CD4-positive, alpha-beta T cell treated with Interleukin-4 for 1 hour (primary cell): Measurements from ENCODE around the gene MMP10.
A peak's percentile ranks its signal among the peaks of the same experiment; 100 is the strongest.
"Not testable (repeated sequence)": the region's sequence is repeated elsewhere in the genome, so short reads cannot be mapped to it uniquely, and the experiment has no call there.

Experiments used
- DNase-seq, 2 donors: peaks; one replicate each; pipeline ENCODE4 v3.0.0-alpha.2; 2020 to 2022

MMP10 gene

GRCh38 chr11:102783016-102783415 is 2.6 kb upstream of the MMP10 start:
- no peak for DNase-seq

GRCh38 chr11:102781676-102782075 is 1.2 kb upstream of the MMP10 start:
- no peak for DNase-seq

- DNase-seq, result no peak
These were observed 4.0 kb downstream of the MMP10 start for GRCh38 chr11:102776454-102776853.

- DNase-seq, result no peak
These were observed 7.0 kb downstream of the MMP10 start for GRCh38 chr11:102773386-102773785.

- DNase-seq, result no peak
These were observed 9.1 kb downstream of the MMP10 start for GRCh38 chr11:102771351-102771750.

GRCh38 chr11:102770191-102770590 is 10.2 kb downstream of the MMP10 start:
- no peak for DNase-seq

- no peak for DNase-seq
These were observed 12.6 kb downstream of the MMP10 start for GRCh38 chr11:102767800-102768199.

GRCh38 chr11:102763440-102763839 is 17.0 kb downstream of the MMP10 start:
- no peak for DNase-seq

- no peak for DNase-seq
These were observed 18.1 kb downstream of the MMP10 start for GRCh38 chr11:102762361-102762767.

GRCh38 chr11:102761646-102762238 is 18.7 kb downstream of the MMP10 start:
- no peak for DNase-seq

- DNase-seq, result no peak
These were observed 19.9 kb downstream of the MMP10 start for GRCh38 chr11:102760344-102761035.

- peak; percentile 13 to 15 for DNase-seq
These were observed 22.4 kb downstream of the MMP10 start for GRCh38 chr11:102757823-102758549.

- no peak for DNase-seq
These were observed 27.2 kb downstream of the MMP10 start for GRCh38 chr11:102753267-102753666.

- DNase-seq, result no peak
These were observed 28.8 kb downstream of the MMP10 start for GRCh38 chr11:102751673-102752072.

GRCh38 chr11:102749101-102749722 is 31.2 kb downstream of the MMP10 start:
- no peak for DNase-seq

- not testable (repeated sequence) for DNase-seq
These were observed 33.5 kb downstream of the MMP10 start for GRCh38 chr11:102746746-102747578.

- DNase-seq, result no peak
These were observed 45.8 kb downstream of the MMP10 start for GRCh38 chr11:102734650-102735049.

GRCh38 chr11:102733232-102733875 is 47.1 kb downstream of the MMP10 start:
- peak; percentile 12 to 43 for DNase-seq

GRCh38 chr11:102730944-102731343 is 49.5 kb downstream of the MMP10 start:
- not testable (repeated sequence) for DNase-seq

GRCh38 chr11:102729849-102730815 is 50.3 kb downstream of the MMP10 start:
- DNase-seq, result no peak

- DNase-seq, result no peak
These were observed 52.5 kb downstream of the MMP10 start for GRCh38 chr11:102727890-102728289.
